ENCODE data around the gene KRT32. TPM values are rescaled to one million over a fixed set of nuclear protein-coding genes. Genes with fewer than 3 reads are reported as not detected.
A peak's percentile ranks its signal among the peaks of the same experiment; 100 is the strongest.

The KRT32 gene
- total RNA-seq, 1 donor from 2014 or later = not detected

DNA sequence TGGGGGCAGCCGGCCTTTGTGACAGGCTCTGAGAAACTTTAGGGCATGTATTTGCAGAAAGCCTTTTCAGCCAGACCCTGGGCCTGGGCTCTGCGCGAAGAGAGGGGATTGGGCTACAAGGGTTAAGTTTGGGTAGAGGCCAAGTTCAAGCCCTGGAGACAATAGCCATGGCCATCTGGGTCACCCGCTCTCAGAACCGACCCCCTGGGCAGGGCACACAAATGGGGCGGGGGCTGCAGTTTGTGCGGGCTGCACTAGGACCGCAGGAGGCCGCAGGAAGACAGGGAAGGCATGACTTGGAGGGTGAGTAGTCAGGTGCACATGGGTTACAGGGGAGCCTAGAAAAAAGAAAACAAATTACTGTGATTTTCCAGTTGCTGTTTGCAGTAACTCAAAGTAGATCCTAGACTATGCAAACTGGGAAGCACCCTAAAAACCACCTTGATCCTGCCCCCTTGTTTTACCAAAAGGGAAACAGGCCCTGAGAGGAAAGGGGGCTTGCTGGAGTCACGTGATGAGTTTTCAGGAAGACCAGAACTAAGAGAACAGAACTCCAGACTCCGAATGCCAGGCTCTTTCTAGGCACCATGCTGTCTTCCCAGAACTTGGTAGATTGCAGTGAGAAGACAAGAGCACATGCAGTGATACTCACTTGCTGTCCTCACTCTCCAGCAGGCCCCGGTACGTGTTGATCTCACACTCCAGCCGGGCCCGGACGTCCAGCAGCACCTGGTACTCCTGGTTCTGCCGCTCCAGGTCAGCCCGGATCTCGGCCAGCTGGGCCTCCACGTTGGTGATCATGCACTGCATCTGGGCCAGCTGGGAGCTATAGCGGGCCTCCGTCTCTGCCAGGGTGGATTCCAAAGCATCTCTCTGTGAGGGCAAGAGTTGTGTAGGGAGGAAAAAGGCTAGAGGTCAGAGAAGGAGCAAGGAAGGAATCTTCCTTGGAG lies 10.0 kb upstream of the KRT32 start:
- no peak for DNase-seq
- intact Hi-C loops (cut with micrococcal nuclease) = no loop called here
- no peak for ATAC-seq

DNA sequence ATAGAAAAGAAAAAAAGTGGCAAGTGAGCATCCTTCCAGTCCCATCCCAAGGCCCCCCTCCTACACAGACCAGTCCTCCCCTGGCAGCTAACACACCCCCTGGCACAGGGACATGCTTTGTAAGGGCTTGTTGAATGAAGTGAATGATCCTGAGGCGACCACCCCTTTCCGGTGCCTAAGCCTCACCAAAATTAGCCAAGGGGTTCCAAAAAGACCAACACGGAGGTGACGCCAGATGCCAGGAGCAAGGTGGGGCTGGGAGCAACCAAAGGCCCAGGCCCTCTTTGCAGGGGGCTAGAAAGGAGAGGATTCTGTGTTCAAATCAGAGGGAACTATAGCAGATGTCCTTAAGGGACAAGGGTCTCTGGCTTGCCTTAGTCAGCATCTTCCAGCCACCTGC lies 8.2 kb upstream of the KRT32 start:
- no peak for DNase-seq
- intact Hi-C loops (cut with micrococcal nuclease) = no loop called here
- ATAC-seq = peak; percentile 12

DNA sequence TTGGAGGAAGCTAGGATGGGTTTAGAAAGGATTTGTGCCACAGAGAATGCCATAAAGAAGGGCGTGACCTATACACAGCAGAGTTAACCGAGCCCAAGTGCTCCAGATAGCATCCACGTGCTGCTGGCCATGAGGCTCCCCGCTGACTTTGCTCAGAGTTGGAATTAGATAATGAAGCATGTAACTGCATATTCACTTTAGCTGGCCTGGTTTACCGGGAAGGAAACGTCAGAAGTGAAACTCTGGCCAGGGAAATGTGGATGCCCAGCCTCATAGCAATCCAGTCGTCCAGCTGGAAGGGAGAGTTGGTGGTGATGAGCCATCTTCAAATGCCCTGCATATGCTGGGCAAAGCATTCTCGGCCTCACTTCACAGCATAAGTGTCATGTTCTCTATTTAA lies 7.7 kb upstream of the KRT32 start:
- ATAC-seq = peak; percentile 97
- intact Hi-C loops (cut with micrococcal nuclease) = no loop called here
- no peak for DNase-seq

DNA sequence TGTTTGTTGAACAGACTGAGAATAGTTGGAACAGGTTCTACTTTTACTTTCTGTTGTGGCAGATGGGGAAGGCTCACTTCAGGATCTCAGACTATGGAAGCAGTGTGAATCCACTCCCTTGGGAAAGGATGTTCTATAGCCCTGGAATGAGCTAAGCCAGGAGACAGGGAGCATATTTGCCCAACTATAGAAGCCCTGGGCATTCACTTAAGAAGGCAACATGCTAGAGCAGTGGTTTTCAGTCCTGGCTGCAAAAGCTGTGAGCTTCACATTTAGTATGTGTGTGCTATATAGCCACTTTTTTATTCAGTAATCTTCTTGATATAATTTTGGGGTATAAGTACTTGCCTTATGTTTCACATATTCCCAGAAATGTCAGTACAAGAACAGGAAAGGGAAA lies 1.2 kb upstream of the KRT32 start:
- DNase-seq (no peak), ATAC-seq (no peak)
- intact Hi-C loops (cut with micrococcal nuclease) = no loop called here

DNA sequence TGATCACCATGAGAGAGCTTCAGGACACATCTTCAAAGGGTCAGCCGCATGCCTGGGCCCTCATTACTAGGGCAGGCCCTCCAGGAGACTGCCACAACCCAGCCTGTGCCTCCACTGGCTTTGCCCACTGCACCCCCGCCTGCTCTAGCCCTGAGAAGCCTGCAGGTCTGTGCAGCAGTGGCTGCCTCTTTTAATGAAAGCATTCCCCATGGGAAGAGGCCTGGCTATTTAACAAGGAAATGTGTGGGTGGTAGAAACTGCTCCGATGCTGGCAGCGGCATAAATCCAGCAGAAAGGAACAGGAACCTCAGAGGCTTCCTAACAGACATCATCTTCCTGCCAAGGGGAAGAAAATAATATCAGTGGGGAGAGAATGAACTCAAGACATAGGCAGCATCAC lies 375 bp upstream of the KRT32 start:
- DNase-seq = no peak
- ATAC-seq = no peak
- intact Hi-C loops (cut with micrococcal nuclease) = no loop called here

DNA sequence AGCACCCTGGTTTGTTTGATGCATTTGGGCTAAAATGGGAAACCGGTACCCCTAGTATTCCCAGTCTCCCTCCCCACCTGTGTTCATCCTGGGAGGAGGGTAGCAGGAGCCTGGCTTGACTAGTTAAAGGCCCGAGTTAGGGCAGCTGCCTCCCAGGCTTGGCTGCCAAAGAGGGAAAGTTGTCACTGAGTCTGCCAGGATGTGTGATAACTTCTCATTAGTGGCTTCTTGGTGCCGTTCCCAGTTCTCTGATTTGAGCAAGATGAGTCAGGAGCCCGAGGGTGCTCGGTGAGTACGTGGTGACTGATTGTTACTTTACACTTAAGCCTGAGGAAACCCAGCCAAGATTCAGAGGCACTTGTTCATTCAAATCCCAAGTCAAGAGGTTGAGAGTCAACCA lies 2.5 kb downstream of the KRT32 start:
- intact Hi-C loops (cut with micrococcal nuclease) = no loop called here
- ATAC-seq (peak; percentile 99), DNase-seq (peak; percentile 61)

DNA sequence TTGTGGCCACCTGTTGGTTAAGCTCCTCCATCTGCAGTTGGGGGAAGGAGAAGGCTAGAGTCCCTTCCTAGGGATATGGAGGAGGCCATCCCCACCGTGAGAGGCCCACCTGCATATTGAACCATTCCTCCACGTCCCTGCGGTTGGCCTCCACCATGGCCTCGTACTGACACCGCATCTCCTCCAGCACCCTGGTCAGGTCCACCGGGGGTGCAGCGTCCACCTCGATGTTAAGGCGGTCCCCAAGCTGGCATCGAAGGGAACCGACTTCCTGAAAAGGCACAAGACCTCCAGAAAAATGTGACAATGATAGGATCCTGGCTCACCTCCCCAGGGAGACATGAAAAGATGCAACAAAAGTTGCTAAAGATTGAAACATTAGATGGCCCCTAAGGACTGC lies 3.0 kb downstream of the KRT32 start:
- DNase-seq = no peak
- intact Hi-C loops (cut with micrococcal nuclease) = no loop called here
- no peak for ATAC-seq

DNA sequence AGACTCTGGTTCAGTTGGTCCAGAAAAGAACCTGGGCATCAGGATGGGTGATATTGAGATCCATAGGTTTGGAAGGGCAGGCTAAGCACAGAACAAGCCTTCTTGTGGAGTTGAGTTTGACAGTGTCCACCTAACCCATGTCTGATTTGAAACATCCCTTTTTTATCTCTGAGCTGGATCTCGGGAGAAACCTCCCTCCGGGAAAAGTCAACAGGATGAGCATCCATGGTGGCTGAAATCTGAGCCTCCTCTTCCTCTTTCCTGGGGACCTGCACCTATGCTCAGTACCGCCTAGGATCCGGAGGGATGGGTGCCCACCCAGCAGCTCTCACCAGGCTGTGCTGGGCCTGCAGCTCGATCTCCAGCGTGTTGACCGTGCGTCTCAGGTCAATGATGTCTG lies 3.4 kb downstream of the KRT32 start:
- intact Hi-C loops (cut with micrococcal nuclease) = no loop called here
- ATAC-seq (no peak), DNase-seq (no peak)

DNA sequence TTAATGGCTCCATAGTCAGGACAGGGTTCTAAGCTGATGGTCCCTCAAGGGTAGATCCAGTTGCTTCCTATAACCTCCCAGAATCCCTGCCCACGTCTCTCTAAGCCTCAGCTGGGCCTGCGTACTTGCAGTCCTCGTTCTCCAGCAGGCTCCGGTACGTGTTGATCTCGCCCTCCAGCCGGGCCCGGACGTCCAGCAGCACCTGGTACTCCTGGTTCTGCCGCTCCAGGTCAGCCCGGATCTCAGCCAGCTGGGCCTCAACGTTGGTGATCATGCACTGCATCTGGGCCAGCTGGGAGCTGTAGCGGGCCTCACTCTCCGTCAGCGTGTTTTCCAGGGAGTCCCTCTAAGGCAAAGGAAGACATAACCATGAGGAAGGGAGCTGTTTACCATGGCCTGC lies 4.5 kb downstream of the KRT32 start:
- intact Hi-C loops (cut with micrococcal nuclease) = no loop called here
- DNase-seq = no peak
- ATAC-seq = no peak

DNA sequence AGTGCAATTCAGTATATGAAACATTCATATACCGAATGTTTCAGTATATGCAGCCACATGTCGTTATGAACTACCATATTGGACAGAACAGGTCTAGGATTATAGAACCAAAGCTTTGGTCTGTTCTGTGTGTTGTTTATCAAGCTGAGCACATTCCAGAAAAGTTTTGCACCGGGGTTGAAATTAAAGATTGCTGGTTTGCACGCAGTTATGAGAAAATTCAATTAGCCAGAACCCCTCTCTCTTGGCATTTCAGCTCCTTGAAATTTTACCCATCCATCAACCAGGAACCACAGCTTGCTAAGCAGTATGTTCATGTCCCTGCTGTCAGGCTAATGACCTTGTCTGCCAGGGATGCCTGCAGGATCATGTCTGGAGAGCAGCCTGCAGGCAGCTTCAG lies 9.5 kb downstream of the KRT32 start:
- intact Hi-C loops (cut with micrococcal nuclease) = no loop called here
- ATAC-seq = no peak
- DNase-seq = no peak

DNA sequence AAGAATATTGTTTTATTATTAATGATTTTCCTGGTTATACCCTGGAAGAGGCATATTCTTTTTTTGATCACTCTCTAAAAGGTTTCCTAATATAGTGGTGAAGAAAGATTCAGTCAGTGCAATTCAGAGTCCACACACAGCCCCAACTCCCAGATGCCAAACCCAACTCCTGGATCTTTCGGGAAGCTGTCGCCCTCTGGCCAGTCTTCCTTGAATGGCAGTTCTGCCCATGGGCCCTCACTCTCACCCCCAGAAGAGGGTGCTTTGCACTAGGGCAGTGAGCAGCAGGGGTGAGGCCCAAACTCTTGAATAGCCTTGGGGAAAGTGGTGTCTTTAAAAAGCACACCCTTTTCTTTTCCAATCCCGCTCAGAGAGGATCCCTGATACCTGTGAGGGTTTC lies 11.0 kb downstream of the KRT32 start:
- no peak for ATAC-seq
- intact Hi-C loops (cut with micrococcal nuclease) = no loop called here
- no peak for DNase-seq

DNA sequence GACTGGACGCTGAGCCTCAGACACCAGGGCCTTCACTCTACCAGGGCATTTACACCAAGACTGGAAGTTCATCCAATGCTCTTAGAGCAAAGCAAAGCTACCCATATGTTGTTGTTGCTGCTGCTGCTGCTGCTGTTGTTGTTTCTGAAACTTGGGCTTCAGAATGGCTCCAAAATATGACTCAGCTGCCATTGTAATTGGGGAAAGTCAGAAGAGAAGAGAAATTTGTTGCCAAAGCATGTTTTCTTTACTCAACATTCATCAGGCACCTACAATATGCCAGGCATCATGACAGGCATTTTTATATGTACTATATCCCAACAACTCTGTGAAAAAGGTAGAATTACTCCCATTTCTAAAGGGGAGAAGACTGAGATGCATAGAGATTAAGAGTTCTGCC lies 11.9 kb downstream of the KRT32 start:
- ATAC-seq (no peak), DNase-seq (no peak)

DNA sequence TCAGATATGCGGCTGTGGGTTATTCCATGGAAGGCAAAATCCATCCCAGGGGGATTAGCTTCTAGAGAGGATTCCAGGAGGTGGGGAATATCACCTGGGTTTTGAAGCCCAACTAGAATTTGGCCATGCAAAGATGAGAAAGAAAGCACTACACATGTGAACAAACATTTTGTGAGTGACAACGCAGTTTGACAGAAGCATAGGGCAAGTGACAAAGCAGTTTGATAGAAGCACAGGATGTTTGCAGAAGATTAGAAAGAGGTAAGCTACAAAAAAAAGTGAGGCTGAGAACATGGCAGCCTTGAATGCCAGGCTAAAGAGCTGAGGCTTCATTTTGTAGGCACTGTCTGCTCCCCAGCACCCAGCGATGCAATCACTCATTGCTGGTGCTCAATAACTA lies 14.1 kb downstream of the KRT32 start:
- ATAC-seq (no peak), DNase-seq (no peak)
- intact Hi-C loops (cut with micrococcal nuclease) = no loop called here

More for the DNA sequence above, 11.9 kb downstream of the KRT32 start:
- intact Hi-C loops (cut with micrococcal nuclease) = no loop called here

DNA sequence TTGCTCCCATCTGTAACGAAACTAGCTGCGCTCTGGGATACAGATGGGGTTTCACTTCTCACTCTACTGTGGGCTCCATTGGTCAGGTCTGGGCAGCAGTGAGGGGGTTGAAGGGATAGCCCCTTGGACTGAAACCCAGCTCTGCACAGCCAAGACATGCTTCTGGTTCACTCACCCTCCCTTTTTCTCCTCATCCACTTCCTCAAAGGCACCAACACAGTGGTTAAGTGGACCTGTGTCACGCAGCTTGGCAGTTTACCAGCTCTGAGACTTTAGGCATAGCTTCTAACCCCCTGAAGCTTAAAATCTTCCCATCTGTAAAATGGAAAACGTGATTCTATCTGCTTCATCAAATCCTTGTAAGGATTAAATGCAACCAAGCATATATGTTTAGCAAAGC lies 14.9 kb downstream of the KRT32 start:
- DNase-seq (no peak), ATAC-seq (no peak)
- intact Hi-C loops (cut with micrococcal nuclease) = no loop called here

DNA sequence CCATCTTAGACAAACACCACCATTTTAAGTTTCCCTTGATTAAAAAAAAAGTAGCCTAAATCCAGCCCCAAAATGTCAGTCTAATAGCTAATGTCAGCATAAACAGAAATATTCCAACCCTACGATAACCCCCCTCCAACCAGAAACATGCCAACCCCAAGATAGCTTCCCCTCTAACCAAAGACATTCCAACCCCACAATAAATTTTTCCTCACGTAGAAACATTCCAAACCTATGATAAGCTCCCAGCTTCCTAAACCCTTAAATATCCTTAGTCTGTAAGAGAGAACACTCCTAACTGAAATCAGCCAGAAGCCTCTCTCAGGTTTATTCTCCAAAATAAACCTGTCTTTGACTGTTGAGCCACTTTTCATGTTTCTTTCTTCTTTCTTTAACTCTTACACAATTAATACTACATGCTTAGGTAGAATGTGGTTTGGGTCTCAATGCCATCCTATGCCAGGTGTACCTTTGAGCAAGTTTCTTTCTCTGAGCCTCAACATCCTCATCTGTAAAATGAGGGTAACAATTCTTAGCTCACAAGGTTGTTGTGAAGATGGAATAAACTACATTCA lies 15.9 kb downstream of the KRT32 start:
- intact Hi-C loops (cut with micrococcal nuclease) = no loop called here
- DNase-seq (no peak), ATAC-seq (no peak)

DNA sequence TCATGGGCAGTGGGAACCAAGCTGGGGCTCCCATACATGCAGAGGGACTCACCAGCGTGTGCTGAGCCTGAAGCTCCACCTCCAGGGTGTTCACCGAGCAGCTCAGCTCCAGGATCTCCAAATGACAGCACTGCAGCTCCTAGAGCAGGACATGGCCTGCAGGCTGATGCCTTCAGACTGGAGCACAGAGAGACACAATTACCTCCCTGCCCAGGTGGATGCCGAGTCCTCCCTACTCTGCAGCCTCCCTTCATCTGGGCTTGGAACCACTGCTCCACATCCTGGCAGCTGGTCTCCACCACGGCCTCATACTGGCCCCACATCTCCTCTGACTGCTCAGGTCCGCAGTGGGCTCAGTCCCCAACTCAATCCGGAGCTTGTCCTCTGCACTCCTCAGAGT lies 18.2 kb downstream of the KRT32 start:
- intact Hi-C loops (cut with micrococcal nuclease) = no loop called here
- no peak for ATAC-seq
- no peak for DNase-seq

DNA sequence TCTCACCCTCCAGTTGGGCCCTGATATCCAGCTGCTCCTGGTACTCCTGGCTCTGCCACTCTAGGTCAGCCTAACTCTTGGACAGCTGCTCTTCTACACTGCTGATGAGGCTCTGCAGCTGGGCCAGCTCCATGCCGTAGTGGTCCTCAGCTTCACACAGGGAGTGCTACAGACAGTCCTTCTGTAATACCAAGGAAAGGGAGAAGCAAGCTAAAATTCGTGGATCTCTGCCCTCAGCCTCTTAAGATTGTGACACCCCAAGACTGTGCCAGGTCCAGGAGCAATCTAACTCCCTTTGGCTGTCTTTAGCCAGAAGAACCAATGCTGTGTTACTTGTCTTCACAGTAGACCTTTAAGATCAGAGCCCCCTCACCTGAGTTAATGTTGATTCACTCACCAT lies 18.7 kb downstream of the KRT32 start:
- DNase-seq = no peak
- no peak for ATAC-seq
- intact Hi-C loops (cut with micrococcal nuclease) = no loop called here

DNA sequence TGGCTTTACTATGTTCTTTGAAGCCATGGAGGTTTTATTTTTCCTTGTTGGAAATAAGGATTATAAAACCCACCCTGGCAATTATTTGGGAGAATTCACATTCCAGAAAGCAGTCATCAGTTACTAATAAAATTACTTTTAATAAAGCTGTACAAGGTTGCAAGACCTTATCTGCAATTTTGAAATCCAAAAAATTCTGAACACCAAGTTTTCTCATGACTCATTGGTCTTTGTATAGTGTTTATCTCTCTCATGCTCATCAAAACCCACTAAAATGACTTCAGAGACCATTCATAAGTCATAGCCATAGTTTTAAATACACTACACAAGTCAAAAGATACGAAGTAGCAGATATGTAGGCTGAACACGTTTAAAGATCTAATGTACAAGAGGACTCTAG lies 20.4 kb downstream of the KRT32 start:
- intact Hi-C loops (cut with micrococcal nuclease) = no loop called here
- DNase-seq (no peak), ATAC-seq (no peak)

DNA sequence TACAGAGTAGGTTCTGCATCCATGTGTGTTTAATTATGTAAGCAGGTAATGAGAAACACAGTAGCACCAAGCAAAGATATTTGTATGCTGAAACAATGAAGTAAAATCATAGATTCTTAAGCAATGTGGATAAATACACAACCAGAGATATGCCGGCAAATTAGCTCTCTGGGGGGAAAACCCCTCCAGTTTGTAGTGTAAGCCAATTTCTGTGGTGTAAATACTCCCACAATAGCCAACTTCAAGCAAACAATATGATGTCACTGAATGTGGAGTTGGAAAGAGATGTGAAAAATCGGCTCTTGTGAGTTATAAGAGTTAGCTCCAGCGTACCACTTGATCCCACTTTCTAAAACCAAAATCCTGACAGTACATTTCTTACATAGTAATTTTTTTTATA lies 22.5 kb downstream of the KRT32 start:
- intact Hi-C loops (cut with micrococcal nuclease) = no loop called here
- ATAC-seq = no peak
- DNase-seq = no peak

DNA sequence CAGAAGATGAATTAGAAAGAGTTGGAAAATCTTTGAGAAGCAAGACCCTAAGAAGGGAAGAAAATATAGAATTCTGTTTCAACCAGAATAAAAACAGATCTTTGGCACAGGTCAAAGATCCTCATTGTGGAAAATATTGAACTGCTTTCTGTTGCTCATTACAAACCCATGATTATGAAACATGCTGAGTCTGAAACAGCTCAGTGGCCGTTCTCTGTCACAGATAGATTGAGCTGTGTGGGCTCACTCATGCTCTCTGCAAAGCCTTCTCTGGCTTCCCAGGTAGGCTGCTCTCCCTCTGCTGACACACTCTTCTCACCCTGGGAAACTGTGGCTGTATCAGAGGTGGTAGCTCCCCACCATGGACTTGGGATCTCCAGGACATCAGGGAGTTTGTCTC lies 23.0 kb downstream of the KRT32 start:
- DNase-seq = no peak

DNA sequence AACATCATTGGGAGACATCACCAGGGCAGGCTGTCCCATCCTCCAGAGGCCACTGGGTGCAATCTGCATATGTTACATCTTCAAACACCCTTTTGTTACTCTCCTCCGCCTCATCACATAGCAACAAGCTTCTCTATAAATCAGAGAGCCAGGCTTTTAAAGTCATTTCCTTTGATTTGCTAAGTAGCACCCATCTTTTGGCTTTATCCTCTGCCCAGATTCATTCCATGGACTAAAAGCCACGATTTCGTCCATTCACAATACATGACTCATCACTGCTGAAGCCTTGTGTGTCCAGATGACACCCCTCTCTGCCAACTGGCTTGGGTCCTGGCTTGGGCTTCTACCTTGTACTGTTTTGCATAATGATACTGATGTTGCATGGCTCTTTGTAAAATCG lies 24.4 kb downstream of the KRT32 start:
- intact Hi-C loops (cut with micrococcal nuclease) = no loop called here
- ATAC-seq (no peak), DNase-seq (no peak)

More for the DNA sequence above, 23.0 kb downstream of the KRT32 start:
- intact Hi-C loops (cut with micrococcal nuclease) = no loop called here
- no peak for ATAC-seq
